Pulmonary artery endothelial cell (primary cell): ENCODE results near the gene DDX17. TPM values are rescaled to one million over a fixed set of nuclear protein-coding genes. Genes with fewer than 3 reads are reported as not detected.

ENCODE experiments used
- DNase-seq: peaks from one replicate; pipeline ENCODE4 v3.0.0-alpha.2; 2011; ENCODE audit warnings: low read depth, low spot score
- total RNA-seq: library from RNA; depleted of rRNA; stranded (reverse); fragments of >200 nt; gene quantifications from 2 replicates; pipeline ENCODE4 v1.2.3, GENCODE V29; 2014

The DDX17 gene
- total RNA-seq, 1 donor from 2014 or later, result 392 TPM

- no peak for DNase-seq
These were observed 55.8 kb downstream of the DDX17 start for GRCh38 chr22:38450234-38450797.

- no peak for DNase-seq
These were observed 56.3 kb downstream of the DDX17 start for GRCh38 chr22:38449776-38450175.

- no peak for DNase-seq
These were observed 57.0 kb downstream of the DDX17 start for GRCh38 chr22:38448945-38449745.

GRCh38 chr22:38446018-38446601 lies 60.0 kb downstream of the DDX17 start:
- DNase-seq, result no peak

- DNase-seq, result no peak
These were observed 61.3 kb downstream of the DDX17 start for GRCh38 chr22:38444783-38445182.

GRCh38 chr22:38443628-38444521 lies 62.2 kb downstream of the DDX17 start:
- no peak for DNase-seq

GRCh38 chr22:38442967-38443627 lies 63.0 kb downstream of the DDX17 start:
- DNase-seq, result no peak

- no peak for DNase-seq
These were observed 64.4 kb downstream of the DDX17 start for GRCh38 chr22:38441620-38442287.

- no peak for DNase-seq
These were observed 65.3 kb downstream of the DDX17 start for GRCh38 chr22:38440747-38441350.

- DNase-seq, result no peak
These were observed 68.7 kb downstream of the DDX17 start for GRCh38 chr22:38437416-38437815.

GRCh38 chr22:38436629-38437395 lies 69.3 kb downstream of the DDX17 start:
- no peak for DNase-seq

- DNase-seq, result no peak
These were observed 70.1 kb downstream of the DDX17 start for GRCh38 chr22:38435965-38436364.

GRCh38 chr22:38435010-38435409 lies 71.1 kb downstream of the DDX17 start:
- DNase-seq, result no peak

GRCh38 chr22:38433871-38434270 lies 72.2 kb downstream of the DDX17 start:
- DNase-seq, result no peak

Other genes starting within 250 kb of the DDX17 start
- 28.5 and 43.7 TPM in 2 replicates for gene TMEM184B, start 233.3 kb downstream of the DDX17 start, total RNA-seq
- 123 and 124 TPM in 2 replicates for gene CSNK1E, start 188.9 kb downstream of the DDX17 start, total RNA-seq
- not detected in 2 replicates for gene KCNJ4, start 51.1 kb downstream of the DDX17 start, total RNA-seq
- gene KDELR3, start 38.2 kb downstream of the DDX17 start, total RNA-seq, result 29.3 and 41.7 TPM in 2 replicates
- 2.2 and 3.1 TPM in 2 replicates for gene DMC1, start 63.9 kb upstream of the DDX17 start, total RNA-seq
- 0.46 and 0.71 TPM in 2 replicates for gene FAM227A, start 150.1 kb upstream of the DDX17 start, total RNA-seq
- 25.2 and 28.0 TPM in 2 replicates for gene CBY1, start 150.3 kb upstream of the DDX17 start, total RNA-seq
- gene TOMM22, start 175.6 kb upstream of the DDX17 start, total RNA-seq, result 98.5 and 102 TPM in 2 replicates
- 85.1 and 95.2 TPM in 2 replicates for gene JOSD1, start 194.6 kb upstream of the DDX17 start, total RNA-seq
- 26.4 and 33.3 TPM in 2 replicates for gene GTPBP1, start 199.6 kb upstream of the DDX17 start, total RNA-seq
- 119 and 138 TPM in 2 replicates for gene SUN2, start 249.7 kb upstream of the DDX17 start, total RNA-seq